GM12878 (cell line): ENCODE data around the gene DDX31. TPM values are rescaled to one million over a fixed set of nuclear protein-coding genes. Genes with fewer than 3 reads are reported as not detected.

ENCODE experiments used
- ATAC-seq: fragments of 200-7000 bp; cut with Tn5 transposase; 3 replicates; pipeline ENCODE4 v1.9.1; 2020; ENCODE audit warnings: mild to moderate bottlenecking, moderate library complexity
- BruUV-seq: library from RNA; stranded (reverse); fragments of 400-500 nt; replicated peaks from 2 replicates; lab custom pipeline; 2021; lab: Mats Ljungman, UMichigan
- CTCF ChIA-PET: fragments of 300-600 bp; sonication (Branson Sonifier 250); formaldehyde crosslinking; extraction: SDS; loops from one replicate; lab custom pipeline; 2021; ENCODE audit warnings: inconsistent platforms; lab: Yijun Ruan, JAX
- POLR2A ChIA-PET: fragments of 350-600 bp; formaldehyde crosslinking; extraction: SDS; loops from one replicate; lab custom pipeline; 2021; ENCODE audit warnings: inconsistent platforms; lab: Charles Lee
- RAD21 ChIA-PET: fragments of 300-600 bp; sonication (Branson Sonifier 250); formaldehyde crosslinking; loops from one replicate; lab custom pipeline; 2023; ENCODE audit warnings: antibody characterized with exemption; ENCODE audit not compliant: unreplicated experiment; lab: Charles Lee
- SMC1A ChIA-PET: fragments of 300-600 bp; sonication (Branson Sonifier 250); formaldehyde crosslinking; loops from one replicate; lab custom pipeline; 2023; ENCODE audit not compliant: unreplicated experiment, uncharacterized antibody; lab: Charles Lee
- DNase-seq: peaks from one replicate; pipeline ENCODE4 v3.0.0-alpha.2; 2011; ENCODE audit warnings: low read depth, low spot score
- FAIRE-seq: peaks from 3 replicates; lab custom pipeline; 2011; peaks lifted over from hg19 to GRCh38; lab: Jason Lieb, UNC
- H2AFZ ChIP-seq: 2 replicates; pipeline ENCODE4 v1.6.0; 2011; ENCODE audit warnings: low read depth, low read length, control low read depth; ENCODE audit not compliant: control insufficient read depth
- H3K27ac ChIP-seq: 2 replicates; pipeline ENCODE4 v1.5.1; 2011; ENCODE audit warnings: control low read depth; ENCODE audit not compliant: control insufficient read depth, insufficient read depth
- H3K27me3 ChIP-seq, 2 experiments: replicated peaks in 1 of 2; 2 replicates each; pipeline versions ENCODE4 v1.6.0 to v1.6.1; 2011; ENCODE audit warnings: low read length in 1 of 2; ENCODE audit not compliant: control insufficient read depth in 2 of 2, insufficient read depth in 2 of 2
- H3K36me3 ChIP-seq, 2 experiments: 2 replicates each; pipeline ENCODE4 v1.5.1; 2011; ENCODE audit warnings: low read length in 1 of 2; ENCODE audit not compliant: control insufficient read depth in 2 of 2, insufficient read depth in 2 of 2
- H3K4me1 ChIP-seq: 2 replicates; pipeline ENCODE4 v1.6.1; 2011; ENCODE audit warnings: mild to moderate bottlenecking, low read length, moderate library complexity, mixed read lengths; ENCODE audit not compliant: control insufficient read depth, insufficient read depth
- H3K4me2 ChIP-seq: 2 replicates; pipeline ENCODE4 v1.6.0; 2011; ENCODE audit warnings: control low read depth; ENCODE audit not compliant: control insufficient read depth, insufficient read depth
- H3K4me3 ChIP-seq: fragments of 200-600 bp; sonication (generic); 2 replicates; pipeline ENCODE4 v1.5.1; 2016
- H3K79me2 ChIP-seq: 2 replicates; pipeline ENCODE4 v1.6.0; 2011; ENCODE audit warnings: low read length; ENCODE audit not compliant: control insufficient read depth, insufficient read depth
- H3K9ac ChIP-seq: 2 replicates; pipeline ENCODE4 v1.8.0; 2011; ENCODE audit warnings: low read length, control low read depth, mixed read lengths; ENCODE audit not compliant: control insufficient read depth, insufficient read depth
- H3K9me3 ChIP-seq: replicated peaks from 3 replicates; pipeline ENCODE4 v1.5.1; 2011; ENCODE audit warnings: mild to moderate bottlenecking, low read length; ENCODE audit not compliant: control insufficient read depth, insufficient read depth
- H4K20me1 ChIP-seq: 2 replicates; pipeline ENCODE4 v1.6.0; 2011; ENCODE audit not compliant: control insufficient read depth, insufficient read depth
- ASH2L ChIP-seq: fragments of 300-600, 200-600 bp; sonication (generic); IDR thresholded peaks from 2 replicates; pipeline ENCODE4 v1.6.1; 2017; ENCODE audit warnings: low read depth, mild to moderate bottlenecking, borderline replicate concordance
- DPF2 ChIP-seq: fragments of 450-650 bp; IDR thresholded peaks from 2 replicates; pipeline ENCODE4 v1.6.1; 2017; ENCODE audit warnings: mild to moderate bottlenecking
- HDAC2 ChIP-seq: fragments of 200-600 bp; sonication (generic); IDR thresholded peaks from 2 replicates; pipeline ENCODE4 v1.6.1; 2017
- HSF1 ChIP-seq: fragments of 150-350 bp; IDR thresholded peaks from 2 replicates; pipeline ENCODE4 v1.6.1; 2014; ENCODE audit warnings: mild to moderate bottlenecking, low read depth, low read length
- MYB ChIP-seq: fragments of 150-350 bp; IDR thresholded peaks from 2 replicates; pipeline ENCODE4 v1.6.1; 2014; ENCODE audit warnings: mild to moderate bottlenecking, low read depth, low read length, borderline replicate concordance
- NR2C1 ChIP-seq: fragments of 450-650 bp; IDR thresholded peaks from 2 replicates; pipeline ENCODE4 v1.6.1; 2017; ENCODE audit warnings: antibody characterized with exemption, mild to moderate bottlenecking, moderate library complexity
- RAD51 ChIP-seq: fragments of 450-650 bp; IDR thresholded peaks from 2 replicates; pipeline ENCODE4 v1.6.1; 2016; ENCODE audit warnings: moderate library complexity, mild to moderate bottlenecking, inconsistent platforms
- RBBP5 ChIP-seq: fragments of 200-600 bp; sonication (generic); conservative IDR thresholded peaks from 2 replicates; pipeline ENCODE4 v1.6.1; 2016
- SMAD5 ChIP-seq: IDR thresholded peaks from 2 replicates; pipeline ENCODE4 v1.6.1; 2016; ENCODE audit warnings: antibody characterized with exemption, low read depth
- ZNF24 ChIP-seq: fragments of 450-650 bp; IDR thresholded peaks from 2 replicates; pipeline ENCODE4 v1.6.1; 2017; ENCODE audit warnings: antibody characterized with exemption, mild to moderate bottlenecking
- ZNF274 ChIP-seq: IDR thresholded peaks from one replicate; pipeline ENCODE4 v1.8.0; 2011; ENCODE audit not compliant: insufficient read length, insufficient read depth
- ZNF622 ChIP-seq: fragments of 450-650 bp; IDR thresholded peaks from 2 replicates; pipeline ENCODE4 v1.6.1; 2017; ENCODE audit warnings: mild to moderate bottlenecking, inconsistent platforms
- WGBS: methylation state at CpG from one replicate; pipeline ENCODE4 v1.1.6; 2016; ENCODE audit warnings: low lambda C conversion rate; ENCODE audit not compliant: insufficient replicate concordance, insufficient coverage; ENCODE audit errors: missing lambda C conversion rate; 5-methylcytosine and 5-hydroxymethylcytosine counted together
- in situ Hi-C: fragments of 300-500 bp; cut with MboI; formaldehyde crosslinking; loops from 9 replicates; pipeline ENCODE4 v1.14.3; 2018; ENCODE audit warnings: mixed read lengths
- intact Hi-C: fragments of 100-400 bp; cut with micrococcal nuclease; formaldehyde crosslinking; loops from one replicate; pipeline ENCODE4 v1.14.2; 2022; ENCODE audit not compliant: unreplicated experiment
- polyA plus RNA-seq, 11 experiments: library from polyadenylated mRNA; depleted of rRNA in 4 of 11; unstranded in 6 of 11; stranded (reverse) in 5 of 11; fragments of >200 nt; fragmentation: Nextera tagmentation in 4 of 11; fragmentation: Illumina TruSeq in 1 of 11; extraction: Ambion mirVana in 4 of 11; extraction: Trizol in 1 of 11; gene quantifications; 1 replicate in 1 of 11; 2 replicates in 10 of 11; pipeline versions ENCODE4 v1.2.1 to v1.2.3, GENCODE V29; 2011 to 2016; ENCODE audit warnings: inconsistent platforms in 2 of 11, missing spikeins in 2 of 11, low read depth in 1 of 11
- total RNA-seq, 4 experiments: library from RNA; depleted of rRNA in 3 of 4; stranded (reverse); fragments of >200 nt in 3 of 4; fragmentation: Illumina TruSeq in 1 of 4; extraction: Trizol in 1 of 4; gene quantifications; 2 replicates each; pipeline versions ENCODE4 v1.2.1 to v1.2.3, GENCODE V29; 2013 to 2021

DDX31 gene
- total and polyA plus RNA-seq, 10 of the 15 experiments (the other 5 are each of a cell fraction or from before 2014, with no cell fraction given): 12.1 to 30.8 (median 20.8) TPM

GRCh38 chr9:132547052-132547431 is 122.7 kb downstream of the DDX31 start:
- no peak overlapping the region for H3K27ac ChIP-seq
- no peak overlapping the region for H3K4me3 ChIP-seq
- no peaks in the 10 kb centered on the region for H4K20me1 ChIP-seq
- no peaks in the 10 kb centered on the region for H3K9me3 ChIP-seq
- no peaks in the 10 kb centered on the region for H3K79me2 ChIP-seq
- H3K9ac ChIP-seq: no peak overlapping the region
- H3K36me3 ChIP-seq: no peaks in the 10 kb centered on the region
- ATAC-seq: no peak
- FAIRE-seq: no peak
- no peak overlapping the region for H2AFZ ChIP-seq
- no peak for DNase-seq
- BruUV-seq: no TSS peak
- H3K27me3 ChIP-seq: peaks cover 0 to 3% of the 10 kb centered on the region in 2 experiments; a peak in 3 of 4 replicates
- POLR2A ChIA-PET: no interaction called here
- intact Hi-C loops: no loop called here
- TF ChIP-seq NR2C1 (no peak), RBBP5 (no peak), ZNF24 (no peak), RAD51 (no peak), ZNF622 (no peak), HSF1 (no peak), DPF2 (no peak), HDAC2 (no peak), MYB (no peak), ASH2L (no peak), SMAD5 (no peak), ZNF274 (no peak)
- TF ChIP-seq, all 136 proteins: peak for 0
- ChIA-PET CTCF (no interaction called here), RAD21 (no interaction called here), SMC1A (no interaction called here)
- in situ Hi-C loops: no loop called here
- 41% methylated on average over 7 of the region's 7 CpGs for WGBS
- no peaks in the 10 kb centered on the region for H3K4me1 ChIP-seq
- no peak overlapping the region for H3K4me2 ChIP-seq
